Measurements from ENCODE around the gene MYRIP.

MYRIP gene

DNA sequence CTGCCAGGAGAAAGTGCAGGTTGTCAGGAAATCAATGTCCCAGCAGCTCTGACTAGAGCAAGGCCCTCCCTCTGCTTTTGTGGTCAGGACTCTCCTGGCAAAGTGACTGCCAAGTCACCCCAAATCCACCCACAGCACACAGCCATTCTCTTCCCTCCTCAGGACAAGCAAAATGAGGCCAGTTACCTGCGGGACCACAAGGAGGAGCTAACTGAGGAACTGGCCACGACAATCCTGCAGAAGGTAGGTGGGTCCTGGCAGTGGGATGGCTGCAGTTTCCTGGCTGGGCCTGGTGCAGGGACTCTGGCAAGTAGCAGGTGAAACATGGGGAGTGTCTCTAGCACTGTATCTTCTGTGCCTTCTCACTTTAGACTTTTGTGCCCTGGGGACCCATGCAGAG is 357.6 kb downstream of the MYRIP start:
- TF ChIP-seq, protein P1, sequence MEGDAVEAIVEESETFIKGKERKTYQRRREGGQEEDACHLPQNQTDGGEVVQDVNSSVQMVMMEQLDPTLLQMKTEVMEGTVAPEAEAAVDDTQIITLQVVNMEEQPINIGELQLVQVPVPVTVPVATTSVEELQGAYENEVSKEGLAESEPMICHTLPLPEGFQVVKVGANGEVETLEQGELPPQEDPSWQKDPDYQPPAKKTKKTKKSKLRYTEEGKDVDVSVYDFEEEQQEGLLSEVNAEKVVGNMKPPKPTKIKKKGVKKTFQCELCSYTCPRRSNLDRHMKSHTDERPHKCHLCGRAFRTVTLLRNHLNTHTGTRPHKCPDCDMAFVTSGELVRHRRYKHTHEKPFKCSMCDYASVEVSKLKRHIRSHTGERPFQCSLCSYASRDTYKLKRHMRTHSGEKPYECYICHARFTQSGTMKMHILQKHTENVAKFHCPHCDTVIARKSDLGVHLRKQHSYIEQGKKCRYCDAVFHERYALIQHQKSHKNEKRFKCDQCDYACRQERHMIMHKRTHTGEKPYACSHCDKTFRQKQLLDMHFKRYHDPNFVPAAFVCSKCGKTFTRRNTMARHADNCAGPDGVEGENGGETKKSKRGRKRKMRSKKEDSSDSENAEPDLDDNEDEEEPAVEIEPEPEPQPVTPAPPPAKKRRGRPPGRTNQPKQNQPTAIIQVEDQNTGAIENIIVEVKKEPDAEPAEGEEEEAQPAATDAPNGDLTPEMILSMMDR (conservative IDR thresholded peaks at IDR 0.05) = no peak
- no peak for TF ChIP-seq ZFX (IDR thresholded peaks at IDR 0.05)
- H3K27ac ChIP-seq = no peak overlapping the region

GRCh38 chr3:40167958-40168357 is 358.5 kb downstream of the MYRIP start:
- H3K27ac ChIP-seq = no peak overlapping the region
- TF ChIP-seq, protein P1 (conservative IDR thresholded peaks at IDR 0.05) = no peak
- TF ChIP-seq ZFX (IDR thresholded peaks at IDR 0.05) = no peak

- TF ChIP-seq, protein P1 (conservative IDR thresholded peaks at IDR 0.05) = no peak
- no peak for TF ChIP-seq ZFX (IDR thresholded peaks at IDR 0.05)
- no peak overlapping the region for H3K27ac ChIP-seq
These were observed 360.6 kb downstream of the MYRIP start for GRCh38 chr3:40169983-40170382.

DNA sequence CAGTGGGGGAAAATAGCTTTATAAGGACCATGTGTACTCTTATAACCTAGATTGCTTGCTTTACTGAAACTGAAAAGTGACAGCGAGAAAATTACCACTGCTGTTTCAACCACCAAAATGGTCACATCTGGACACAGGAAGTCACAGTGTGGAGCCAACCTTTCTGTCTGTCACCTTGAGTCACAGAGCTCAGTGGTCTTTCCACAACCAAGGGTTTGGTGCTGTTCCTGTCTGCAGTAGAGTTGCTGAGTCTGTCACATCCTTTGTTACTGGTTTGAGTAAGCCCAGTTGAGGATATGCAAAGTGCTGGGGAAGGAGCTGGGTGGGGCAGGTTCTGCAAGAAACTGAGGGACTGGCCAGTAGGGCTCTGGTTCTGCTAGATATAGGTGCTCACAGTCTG is 361.0 kb downstream of the MYRIP start:
- H3K27ac ChIP-seq = no peak overlapping the region

GRCh38 chr3:40172560-40172959 is 363.2 kb downstream of the MYRIP start:
- H3K27ac ChIP-seq = no peak overlapping the region
- TF ChIP-seq, protein P1 (conservative IDR thresholded peaks at IDR 0.05) = no peak
- no peak for TF ChIP-seq ZFX (IDR thresholded peaks at IDR 0.05)

More for the DNA sequence above, 361.0 kb downstream of the MYRIP start:
- TF ChIP-seq, protein P1 (conservative IDR thresholded peaks at IDR 0.05) = no peak
- TF ChIP-seq ZFX (IDR thresholded peaks at IDR 0.05) = no peak

DNA sequence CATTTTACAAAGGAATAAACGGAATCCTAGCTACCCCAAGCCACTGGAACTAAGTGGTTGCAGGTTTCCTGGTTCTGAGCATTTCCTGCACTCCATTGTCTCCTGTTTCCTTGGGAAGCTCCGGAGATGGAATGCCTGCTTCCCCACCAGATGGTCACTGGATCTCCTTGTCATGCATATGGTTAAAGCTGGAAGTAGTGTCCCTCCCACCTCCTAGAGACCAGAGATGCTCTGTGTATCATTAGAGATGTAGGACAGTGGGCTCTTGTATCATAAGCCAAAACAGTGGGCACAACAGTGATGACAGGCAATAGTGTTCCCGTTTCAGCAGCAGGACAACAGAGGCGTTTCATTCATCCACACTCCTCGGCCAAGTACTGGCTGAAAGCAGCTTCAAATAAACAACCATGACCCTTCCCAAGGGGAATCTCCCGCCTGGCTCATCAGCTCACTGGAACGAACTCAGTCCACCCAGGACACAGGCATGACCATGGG is 363.9 kb downstream of the MYRIP start:
- no peak overlapping the region for H3K27ac ChIP-seq
- TF ChIP-seq ZFX (IDR thresholded peaks at IDR 0.05) = no peak
- TF ChIP-seq, protein P1 (conservative IDR thresholded peaks at IDR 0.05) = no peak

DNA sequence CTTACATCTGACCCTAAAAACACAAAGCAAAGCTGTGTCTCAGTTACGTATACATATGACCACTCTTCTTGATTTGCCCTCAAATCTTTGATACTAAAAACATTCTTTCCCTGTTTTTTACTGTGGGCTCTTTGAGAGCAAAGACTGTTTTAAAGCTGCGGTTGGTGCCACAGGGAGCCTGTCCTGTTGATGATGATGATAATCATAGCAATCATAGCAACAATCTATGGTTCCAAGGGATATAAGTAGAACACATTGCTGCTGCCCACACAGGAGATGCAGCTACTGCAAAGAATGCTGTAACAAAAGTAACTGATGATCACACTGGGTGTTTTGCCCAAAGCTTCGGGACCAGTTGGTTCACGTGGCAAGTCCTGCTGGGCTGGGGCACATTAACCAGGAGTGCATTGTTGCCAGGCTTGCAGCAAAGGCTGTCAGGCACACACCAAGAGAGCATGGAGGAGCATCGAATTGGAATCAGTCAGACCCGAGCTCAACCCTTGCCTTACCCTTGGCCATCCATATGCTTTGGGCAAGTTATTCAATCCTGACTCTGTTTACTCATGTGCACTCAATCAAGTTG is 368.7 kb downstream of the MYRIP start:
- no peak for TF ChIP-seq ZFX (IDR thresholded peaks at IDR 0.05)
- TF ChIP-seq, protein P1 (conservative IDR thresholded peaks at IDR 0.05) = no peak
- no peak overlapping the region for H3K27ac ChIP-seq

Measured in C4-2B (cell line).